DOHH2 (cell line): ENCODE measurements around the gene C9orf85.

Experiments used
- CTCF ChIP-seq: fragments of 200-600 bp; sonication (generic); IDR thresholded peaks from one replicate; pipeline ENCODE4 v1.5.1; 2014; ENCODE audit warnings: antibody characterized with exemption, mild to moderate bottlenecking, low read depth, low read length; ENCODE audit not compliant: poor library complexity, severe bottlenecking
- EZH2phosphoT487 ChIP-seq: fragments of 200-600 bp; sonication (generic); IDR thresholded peaks from 2 replicates; pipeline ENCODE4 v1.6.1; 2017; ENCODE audit warnings: borderline replicate concordance, mild to moderate bottlenecking, antibody characterized with exemption, low read length, moderate library complexity, mixed read lengths

GRCh38 chr9:71990466-71990865 lies 79.0 kb downstream of the C9orf85 start:
- TF ChIP-seq CTCF (no peak), EZH2phosphoT487 (no peak)
